Progenitor cell of endocrine pancreas (in vitro differentiated cells): ENCODE measurements around the gene OVCH1. TPM values are rescaled to one million over a fixed set of nuclear protein-coding genes. Genes with fewer than 3 reads are reported as not detected.
"Not testable (repeated sequence)": the region's sequence is repeated elsewhere in the genome, so short reads cannot be mapped to it uniquely, and the experiment has no call there.

Experiments
- DNase-seq: peaks from one replicate; pipeline ENCODE4 v3.0.0; 2021; ENCODE audit warnings: low spot score; ENCODE audit not compliant: unreplicated experiment
- H3K27ac Mint-ChIP-seq: 2 replicates; pipeline ENCODE4 v1.8.0; 2021; ENCODE audit warnings: mild to moderate bottlenecking, moderate library complexity, mixed read lengths
- H3K27me3 Mint-ChIP-seq: 2 replicates; pipeline ENCODE4 v1.8.0; 2021; ENCODE audit warnings: mixed read lengths
- H3K36me3 Mint-ChIP-seq: 2 replicates; pipeline ENCODE4 v1.8.0; 2022; ENCODE audit warnings: mixed read lengths; ENCODE audit not compliant: insufficient read depth
- H3K4me1 Mint-ChIP-seq: 2 replicates; pipeline ENCODE4 v1.8.0; 2021; ENCODE audit warnings: low read depth, mixed read lengths
- H3K4me3 Mint-ChIP-seq: 2 replicates; pipeline ENCODE4 v1.8.0; 2021; ENCODE audit warnings: low read depth, mild to moderate bottlenecking, moderate library complexity, mixed read lengths
- H3K9me3 Mint-ChIP-seq: 2 replicates; pipeline ENCODE4 v1.8.0; 2021; ENCODE audit warnings: low read depth, mixed read lengths
- total RNA-seq: library from RNA; stranded (reverse); gene quantifications from 2 replicates; pipeline ENCODE4 v1.2.1, GENCODE V29; 2021
- TF ChIP-seq, protein P1 (sequence below): fragments of 200-600 bp; sonication (generic); IDR thresholded peaks from one replicate; pipeline ENCODE4 v1.5.0; 2021; ENCODE audit warnings: antibody characterized with exemption, mild to moderate bottlenecking; ENCODE audit not compliant: unreplicated experiment

OVCH1 gene
- total RNA-seq, 1 donor from 2014 or later: 0.65 TPM

DNA sequence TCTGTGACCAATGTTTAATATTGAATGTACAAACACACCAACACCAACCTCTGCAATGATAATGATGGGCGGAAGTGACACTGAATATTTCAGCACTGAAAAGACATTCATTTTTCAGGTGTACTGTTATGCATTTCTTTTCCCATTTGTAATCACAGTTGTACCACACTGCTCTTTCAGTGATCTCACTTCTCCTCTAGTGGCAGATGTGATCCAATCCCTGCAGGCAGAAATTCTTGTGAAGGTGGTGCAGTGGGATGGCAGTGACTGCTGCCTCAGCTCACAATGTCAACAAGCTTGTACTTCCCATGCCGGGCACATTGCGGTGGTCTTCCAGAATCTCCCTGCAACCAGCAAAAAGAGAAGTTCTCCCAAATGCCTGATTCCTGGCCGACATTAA, 93.5 kb downstream of the OVCH1 start:
- H3K4me3 Mint-ChIP-seq: no peak overlapping the region
- peaks cover 1% of the 10 kb centered on the region for H3K9me3 Mint-ChIP-seq
- H3K36me3 Mint-ChIP-seq: no peaks in the 10 kb centered on the region
- H3K27me3 Mint-ChIP-seq: no peaks in the 10 kb centered on the region
- no peaks in the 10 kb centered on the region for H3K4me1 Mint-ChIP-seq
- H3K27ac Mint-ChIP-seq: no peak overlapping the region
- no peak for DNase-seq
- TF ChIP-seq, protein P1, sequence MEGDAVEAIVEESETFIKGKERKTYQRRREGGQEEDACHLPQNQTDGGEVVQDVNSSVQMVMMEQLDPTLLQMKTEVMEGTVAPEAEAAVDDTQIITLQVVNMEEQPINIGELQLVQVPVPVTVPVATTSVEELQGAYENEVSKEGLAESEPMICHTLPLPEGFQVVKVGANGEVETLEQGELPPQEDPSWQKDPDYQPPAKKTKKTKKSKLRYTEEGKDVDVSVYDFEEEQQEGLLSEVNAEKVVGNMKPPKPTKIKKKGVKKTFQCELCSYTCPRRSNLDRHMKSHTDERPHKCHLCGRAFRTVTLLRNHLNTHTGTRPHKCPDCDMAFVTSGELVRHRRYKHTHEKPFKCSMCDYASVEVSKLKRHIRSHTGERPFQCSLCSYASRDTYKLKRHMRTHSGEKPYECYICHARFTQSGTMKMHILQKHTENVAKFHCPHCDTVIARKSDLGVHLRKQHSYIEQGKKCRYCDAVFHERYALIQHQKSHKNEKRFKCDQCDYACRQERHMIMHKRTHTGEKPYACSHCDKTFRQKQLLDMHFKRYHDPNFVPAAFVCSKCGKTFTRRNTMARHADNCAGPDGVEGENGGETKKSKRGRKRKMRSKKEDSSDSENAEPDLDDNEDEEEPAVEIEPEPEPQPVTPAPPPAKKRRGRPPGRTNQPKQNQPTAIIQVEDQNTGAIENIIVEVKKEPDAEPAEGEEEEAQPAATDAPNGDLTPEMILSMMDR: no peak

DNA sequence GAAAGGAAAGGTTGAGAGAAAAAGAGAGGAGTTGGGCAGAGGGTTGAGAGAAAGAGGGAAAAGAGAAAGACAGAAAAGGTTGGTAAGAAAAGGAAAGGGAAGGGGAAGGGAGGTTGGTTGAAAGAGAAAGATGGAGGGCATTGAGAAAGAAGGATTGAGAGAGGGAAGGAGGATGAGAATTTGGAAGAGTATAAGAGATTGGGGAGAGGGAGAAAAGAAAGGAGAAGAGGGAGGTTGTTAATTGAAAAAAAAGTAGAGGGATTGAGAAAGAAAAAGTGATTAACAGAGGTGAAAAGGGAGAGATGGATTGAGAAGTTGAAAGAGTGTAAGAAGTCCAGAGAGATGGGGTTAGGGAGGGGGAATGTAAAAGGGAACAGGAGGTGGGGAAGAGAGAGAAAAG, 95.0 kb downstream of the OVCH1 start:
- DNase-seq: no peak
- TF ChIP-seq, protein P1: no peak
- Mint-ChIP-seq H3K36me3 (no peaks in the 10 kb centered on the region), H3K4me1 (no peaks in the 10 kb centered on the region), H3K9me3 (no peaks in the 10 kb centered on the region), H3K27me3 (no peaks in the 10 kb centered on the region), H3K27ac (no peak overlapping the region), H3K4me3 (no peak overlapping the region)

DNA sequence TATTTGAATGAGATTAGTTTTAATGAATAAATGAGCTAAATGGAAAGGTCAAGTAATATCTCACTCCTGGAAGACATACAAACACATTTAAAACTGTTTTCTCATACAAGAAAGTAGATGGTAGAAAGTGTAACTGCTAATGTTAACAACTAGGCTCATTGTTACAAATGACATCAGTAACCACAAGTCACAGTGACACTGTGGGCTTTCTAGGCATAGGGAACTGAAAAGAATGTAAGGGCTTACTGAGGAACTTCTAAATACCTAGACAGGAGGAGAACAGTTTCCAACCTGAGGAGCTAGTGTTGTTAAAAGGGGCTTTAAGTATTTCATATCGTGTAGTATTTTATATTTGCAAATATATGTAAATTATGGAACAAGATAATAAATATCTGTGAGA, 99.0 kb downstream of the OVCH1 start:
- Mint-ChIP-seq H3K27ac (no peak overlapping the region), H3K9me3 (no peaks in the 10 kb centered on the region), H3K27me3 (no peaks in the 10 kb centered on the region), H3K4me1 (no peaks in the 10 kb centered on the region), H3K36me3 (no peaks in the 10 kb centered on the region), H3K4me3 (no peak overlapping the region)
- TF ChIP-seq, protein P1: no peak
- DNase-seq: no peak

DNA sequence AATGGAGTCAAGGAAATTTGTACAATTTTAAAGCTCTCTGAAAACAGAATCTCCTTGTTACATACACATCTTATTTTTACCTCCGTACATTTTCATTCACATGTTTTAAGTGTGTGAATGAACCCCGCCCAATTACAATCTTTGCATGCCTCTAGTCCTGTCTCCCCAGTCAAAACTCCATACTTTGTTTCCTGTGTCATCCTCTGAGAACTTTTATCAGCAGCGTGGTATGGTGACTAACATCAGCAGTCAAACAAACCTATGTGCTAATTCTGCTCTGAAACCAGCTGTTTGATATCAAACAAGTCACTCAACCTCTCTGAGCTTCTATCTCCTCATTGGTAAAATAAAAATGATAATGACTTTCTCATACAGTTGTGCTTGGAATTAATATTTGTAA, 100.7 kb downstream of the OVCH1 start:
- Mint-ChIP-seq H3K9me3 (no peaks in the 10 kb centered on the region), H3K4me1 (no peaks in the 10 kb centered on the region), H3K27me3 (no peaks in the 10 kb centered on the region), H3K4me3 (no peak overlapping the region), H3K27ac (no peak overlapping the region), H3K36me3 (no peaks in the 10 kb centered on the region)
- DNase-seq: no peak
- TF ChIP-seq, protein P1: no peak

DNA sequence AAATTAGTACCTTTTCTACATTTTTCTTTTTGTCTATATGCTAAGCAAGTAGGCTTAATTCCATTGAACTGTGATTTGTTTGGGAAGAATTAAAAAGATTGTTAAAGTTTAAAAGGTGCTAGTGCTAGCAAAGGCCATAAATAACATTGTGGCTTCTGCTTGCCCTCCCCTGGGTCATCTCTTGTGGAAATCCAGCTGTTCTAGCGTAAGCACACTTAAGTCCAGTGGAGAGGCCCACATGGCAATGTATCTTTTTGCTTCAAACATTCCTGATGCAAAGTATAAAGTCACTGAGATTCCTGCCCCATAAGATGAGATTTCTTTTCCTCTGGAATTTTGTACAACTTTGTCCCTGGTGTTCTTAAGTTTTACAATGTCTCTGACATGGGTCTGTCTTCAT, 102.1 kb downstream of the OVCH1 start:
- no peak overlapping the region for H3K4me3 Mint-ChIP-seq
- TF ChIP-seq, protein P1: no peak
- H3K4me1 Mint-ChIP-seq: no peaks in the 10 kb centered on the region
- H3K9me3 Mint-ChIP-seq: no peaks in the 10 kb centered on the region
- H3K27ac Mint-ChIP-seq: no peak overlapping the region
- DNase-seq: no peak
- no peaks in the 10 kb centered on the region for H3K27me3 Mint-ChIP-seq
- H3K36me3 Mint-ChIP-seq: no peaks in the 10 kb centered on the region

DNA sequence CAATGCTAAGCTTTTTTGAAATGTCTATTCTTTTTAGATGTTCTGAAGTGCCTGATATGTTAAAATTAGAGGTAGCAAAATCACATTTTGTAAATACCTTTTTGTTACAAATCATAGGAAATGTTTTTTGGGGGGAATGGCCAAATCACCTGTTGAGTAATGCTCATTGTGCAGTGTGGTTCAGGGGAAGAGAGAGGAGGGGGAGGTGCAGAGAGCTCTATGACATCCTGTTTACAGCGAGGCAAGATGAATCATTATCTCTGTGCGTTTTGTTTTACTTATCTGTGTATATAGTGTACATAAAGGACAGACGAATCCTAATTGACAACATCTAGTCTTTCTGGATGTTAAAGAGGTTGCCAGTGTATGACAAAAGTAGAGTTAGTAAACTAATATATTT, 107.1 kb downstream of the OVCH1 start:
- not testable (repeated sequence) for H3K36me3 Mint-ChIP-seq, DNase-seq, H3K27me3 Mint-ChIP-seq, H3K27ac Mint-ChIP-seq, H3K4me3 Mint-ChIP-seq, H3K4me1 Mint-ChIP-seq, H3K9me3 Mint-ChIP-seq
